MCF 10A (cell line): Measurements from ENCODE around the gene PLD1. TPM values are rescaled to one million over a fixed set of nuclear protein-coding genes. Genes with fewer than 3 reads are reported as not detected.

Experiments
- BruUV-seq: library from RNA; stranded (reverse); fragments of 400-500 nt; replicated peaks from 2 replicates; lab custom pipeline; 2021; lab: Mats Ljungman, UMichigan
- CTCF ChIA-PET: fragments of 300-600 bp; sonication (Branson Sonifier 250); formaldehyde crosslinking; extraction: SDS; loops from one replicate; lab custom pipeline; 2021; ENCODE audit warnings: antibody characterized with exemption, inconsistent platforms; lab: Yijun Ruan, JAX
- POLR2A ChIA-PET: fragments of 300-600, 350-650 bp; sonication (Branson Sonifier 250); formaldehyde crosslinking; extraction: SDS; loops from one replicate; lab custom pipeline; 2020; ENCODE audit warnings: antibody characterized with exemption, inconsistent platforms; lab: Yijun Ruan, JAX
- DNase-seq: peaks from one replicate; pipeline ENCODE4 v3.0.0-alpha.2; 2018; ENCODE audit not compliant: unreplicated experiment
- H3K27ac Mint-ChIP-seq: one replicate; pipeline ENCODE4 v1.8.0; 2022; ENCODE audit warnings: mild to moderate bottlenecking, low read depth, mixed read lengths; ENCODE audit not compliant: unreplicated experiment
- H3K27me3 Mint-ChIP-seq: one replicate; pipeline ENCODE4 v1.8.0; 2022; ENCODE audit warnings: mixed read lengths; ENCODE audit not compliant: insufficient read depth, unreplicated experiment
- H3K36me3 Mint-ChIP-seq: one replicate; pipeline ENCODE4 v1.8.0; 2022; ENCODE audit warnings: mild to moderate bottlenecking, moderate library complexity, mixed read lengths; ENCODE audit not compliant: insufficient read depth, unreplicated experiment
- H3K4me1 Mint-ChIP-seq: one replicate; pipeline ENCODE4 v1.8.0; 2022; ENCODE audit warnings: mixed read lengths; ENCODE audit not compliant: insufficient read depth, unreplicated experiment
- H3K4me3 Mint-ChIP-seq: one replicate; pipeline ENCODE4 v1.8.0; 2022; ENCODE audit warnings: mild to moderate bottlenecking, moderate library complexity, mixed read lengths; ENCODE audit not compliant: unreplicated experiment
- H3K9me3 Mint-ChIP-seq: one replicate; pipeline ENCODE4 v1.8.0; 2022; ENCODE audit warnings: mixed read lengths; ENCODE audit not compliant: unreplicated experiment
- CTCF ChIP-seq: fragments of 200-600 bp; IDR thresholded peaks from one replicate; pipeline ENCODE4 v1.8.0; 2022; ENCODE audit warnings: antibody characterized with exemption, mild to moderate bottlenecking; ENCODE audit not compliant: unreplicated experiment
- intact Hi-C: fragments of 100-400 bp; cut with micrococcal nuclease; formaldehyde crosslinking; loops from 2 replicates; pipeline ENCODE4 v1.14.1; 2022
- total RNA-seq: library from RNA; stranded (reverse); gene quantifications from 2 replicates; pipeline ENCODE4 v1.2.3, GENCODE V29; 2022

PLD1 gene
- total RNA-seq, 1 experiment from 2014 or later, result 8.0 TPM

DNA sequence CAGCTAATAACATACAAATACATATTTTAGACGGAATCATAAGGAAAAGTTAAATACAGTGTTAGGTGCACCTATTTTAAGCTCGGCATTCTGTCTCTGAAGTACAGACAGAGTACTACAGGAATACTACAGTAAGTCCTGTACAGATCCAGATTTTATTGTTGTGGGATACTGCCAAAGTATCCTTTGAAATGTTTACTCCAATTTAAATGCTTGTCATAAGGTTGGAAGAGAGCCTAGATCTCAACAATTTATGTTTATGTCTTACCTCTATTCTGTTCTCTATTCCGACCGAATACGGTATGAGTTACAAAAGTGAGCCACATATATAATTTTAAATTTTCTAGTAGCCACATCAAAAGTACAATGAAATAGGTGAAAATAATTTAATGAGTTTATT lies 25.3 kb downstream of the PLD1 start:
- Mint-ChIP-seq H3K4me3 (no peak overlapping the region), H3K27ac (no peak overlapping the region), H3K27me3 (no peaks in the 10 kb centered on the region), H3K36me3 (peaks cover 5% of the 10 kb centered on the region), H3K4me1 (peaks cover 12% of the 10 kb centered on the region), H3K9me3 (no peaks in the 10 kb centered on the region)
- CTCF ChIA-PET, result interaction anchor here (0.7 to 3.7 kb wide), 5 partner anchors 12 to 557 kb away, joined by 3 to 24 read pairs (median 6); no protein-coding TSS in a partner anchor
- POLR2A ChIA-PET, result interaction anchor here (1.6 kb wide), 1 partner anchor 27 kb away, joined by 4 read pairs; no protein-coding TSS in a partner anchor
- no peak for TF ChIP-seq CTCF
- no TSS peak for BruUV-seq
- DNase-seq, result no peak
- intact Hi-C loops, result no loop called here

DNA sequence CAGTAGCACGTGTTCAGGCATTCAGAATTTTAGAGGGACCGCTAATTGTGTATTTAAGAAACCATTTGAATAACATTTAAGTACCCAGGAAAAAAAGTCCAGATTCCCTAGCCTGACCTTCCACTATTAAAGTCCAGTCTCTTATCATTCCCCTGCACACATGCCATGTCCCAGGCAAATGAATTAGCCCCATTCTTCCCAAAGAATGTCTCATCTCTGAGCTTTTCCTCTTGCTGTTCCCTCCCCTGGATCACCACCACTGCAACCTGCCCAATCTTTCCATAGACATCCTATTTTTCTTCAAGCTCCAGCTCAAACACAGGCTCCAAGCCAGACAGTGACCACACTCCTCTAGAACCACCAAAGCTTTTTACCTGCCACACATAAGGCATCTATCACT lies 25.9 kb downstream of the PLD1 start:
- Mint-ChIP-seq H3K4me3 (no peak overlapping the region), H3K9me3 (no peaks in the 10 kb centered on the region), H3K27me3 (no peaks in the 10 kb centered on the region), H3K36me3 (peaks cover 5% of the 10 kb centered on the region), H3K27ac (no peak overlapping the region), H3K4me1 (peaks cover 12% of the 10 kb centered on the region)
- TF ChIP-seq CTCF, result no peak
- intact Hi-C loops, result no loop called here
- ChIA-PET POLR2A (interaction anchor here (1.6 kb wide), 1 partner anchor 28 kb away, joined by 4 read pairs; no protein-coding TSS in a partner anchor), CTCF (interaction anchor here (0.7 to 3.7 kb wide), 6 partner anchors 12 to 557 kb away, joined by 3 to 24 read pairs (median 5); no protein-coding TSS in a partner anchor)
- DNase-seq, result no peak
- BruUV-seq, result no TSS peak

DNA sequence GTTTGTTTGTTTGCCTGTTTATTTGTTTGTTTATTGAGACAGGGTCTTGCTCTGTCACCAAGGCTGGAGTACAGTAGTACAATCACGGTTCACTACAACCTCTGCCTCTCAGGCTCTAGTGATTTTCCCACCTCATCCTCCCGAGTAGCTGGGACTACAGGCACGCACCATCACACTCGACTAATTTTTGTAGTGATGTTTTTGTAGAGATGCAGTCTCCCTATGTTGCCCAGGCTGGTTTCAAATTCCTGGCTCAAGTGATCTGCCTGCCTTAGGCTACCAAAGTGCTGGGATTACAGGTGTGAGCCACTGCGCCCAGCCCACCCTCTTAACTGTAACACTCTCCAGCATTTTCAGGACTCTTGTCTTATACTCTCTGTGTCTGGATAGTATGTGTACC lies 26.7 kb downstream of the PLD1 start:
- no peak for TF ChIP-seq CTCF
- BruUV-seq, result no TSS peak
- CTCF ChIA-PET, result interaction anchor here (0.8 to 3.7 kb wide), 4 partner anchors 11 to 137 kb away, joined by 3 to 24 read pairs (median 6); no protein-coding TSS in a partner anchor
- Mint-ChIP-seq H3K27me3 (no peaks in the 10 kb centered on the region), H3K36me3 (no peaks in the 10 kb centered on the region), H3K4me1 (peaks cover 6% of the 10 kb centered on the region), H3K4me3 (no peak overlapping the region), H3K27ac (no peak overlapping the region), H3K9me3 (no peaks in the 10 kb centered on the region)
- POLR2A ChIA-PET, result interaction anchor here (1.1 kb wide), 1 partner anchor 11 kb away, joined by 7 read pairs; no protein-coding TSS in a partner anchor
- DNase-seq, result no peak
- intact Hi-C loops, result no loop called here

GRCh38 chr3:171783086-171783485 lies 27.2 kb downstream of the PLD1 start:
- DNase-seq, result no peak
- no TSS peak for BruUV-seq
- POLR2A ChIA-PET, result interaction anchor here (0.6 to 1.1 kb wide), 2 partner anchors 10 to 11 kb away, joined by 4 to 7 read pairs; no protein-coding TSS in a partner anchor
- peaks cover under 1% of the 10 kb centered on the region for H3K4me1 Mint-ChIP-seq
- intact Hi-C loops, result no loop called here
- no peak overlapping the region for H3K27ac Mint-ChIP-seq
- no peaks in the 10 kb centered on the region for H3K9me3 Mint-ChIP-seq
- no peak for TF ChIP-seq CTCF
- H3K27me3 Mint-ChIP-seq, result no peaks in the 10 kb centered on the region
- no peaks in the 10 kb centered on the region for H3K36me3 Mint-ChIP-seq
- CTCF ChIA-PET, result interaction anchor here (1.2 to 3.7 kb wide), 2 partner anchors 10 to 136 kb away, joined by 3 to 24 read pairs; no protein-coding TSS in a partner anchor
- no peak overlapping the region for H3K4me3 Mint-ChIP-seq
